GM23338 (cell line): ENCODE results near the gene LALBA.

Experiments
- CTCF ChIP-seq, 2 experiments: fragments of 200-600 bp in 1 of 2; sonication (generic) in 1 of 2; conservative IDR thresholded peaks; 2 replicates each; pipeline versions ENCODE4 v1.5.1 to v1.6.1; 2016 to 2017; ENCODE audit warnings: antibody characterized with exemption in 2 of 2, low read depth in 2 of 2, mild to moderate bottlenecking in 2 of 2, moderate library complexity in 1 of 2
- ETS1 ChIP-seq: IDR thresholded peaks from 2 replicates; pipeline ENCODE4 v1.6.1; 2016; ENCODE audit warnings: antibody characterized with exemption
- EZH2 ChIP-seq: fragments of 200-600 bp; sonication (generic); IDR thresholded peaks from one replicate; pipeline ENCODE4 v1.8.0; 2017; ENCODE audit warnings: antibody characterized with exemption, mild to moderate bottlenecking, low read depth; ENCODE audit not compliant: unreplicated experiment
- POLR2AphosphoS5 ChIP-seq: IDR thresholded peaks from 2 replicates; pipeline ENCODE4 v1.6.1; 2016; ENCODE audit warnings: antibody characterized with exemption, low read depth
- REST ChIP-seq: IDR thresholded peaks from one replicate; pipeline ENCODE4 v1.6.1; 2018; ENCODE audit warnings: antibody characterized with exemption; ENCODE audit not compliant: unreplicated experiment
- STAT1 ChIP-seq: IDR thresholded peaks from one replicate; pipeline ENCODE4 v1.6.1; 2016; ENCODE audit warnings: antibody characterized with exemption; ENCODE audit not compliant: unreplicated experiment

- TF ChIP-seq REST (no peak), CTCF (conservative IDR thresholded peaks at IDR 0.05; ENCODE audit: low read depth in 2 of 2) (no peak), EZH2 (no peak), STAT1 (no peak), POLR2AphosphoS5 (no peak), ETS1 (no peak)
Observed at GRCh38 chr12:48580831-48581230, 11.0 kb upstream of the LALBA start.
